Activated B cell treated with CpG ODN at 0.5 μM for 24 hours (primary cell): ENCODE measurements around the gene UTRN. TPM values are rescaled to one million over a fixed set of nuclear protein-coding genes. Genes with fewer than 3 reads are reported as not detected.

Source experiments
- ATAC-seq: fragments of 200-7000 bp; cut with Tn5 transposase; one replicate; pipeline ENCODE4 v1.10.0; 2021; ENCODE audit warnings: low read depth, mild to moderate bottlenecking, moderate library complexity
- CTCF ChIA-PET: fragments of 350-600 bp; sonication (Branson Sonifier 250); formaldehyde crosslinking; loops from one replicate; lab custom pipeline; 2021; ENCODE audit warnings: antibody characterized with exemption; lab: Charles Lee
- POLR2A ChIA-PET: fragments of 350-600 bp; sonication (Branson Sonifier 250); formaldehyde crosslinking; loops from one replicate; lab custom pipeline; 2021; ENCODE audit warnings: antibody characterized with exemption; lab: Charles Lee
- DNase-seq: peaks from one replicate; pipeline ENCODE4 v3.0.0; 2022
- H3K27ac Mint-ChIP-seq: one replicate; pipeline ENCODE4 v1.8.0; 2020; ENCODE audit warnings: mixed read lengths
- H3K27me3 Mint-ChIP-seq: one replicate; pipeline ENCODE4 v1.8.0; 2021; ENCODE audit warnings: mixed read lengths
- H3K36me3 Mint-ChIP-seq: one replicate; pipeline ENCODE4 v1.8.0; 2021; ENCODE audit warnings: low read depth, mixed read lengths
- H3K4me1 Mint-ChIP-seq: one replicate; pipeline ENCODE4 v1.8.0; 2021; ENCODE audit warnings: mixed read lengths
- H3K4me3 Mint-ChIP-seq: one replicate; pipeline ENCODE4 v1.8.0; 2020; ENCODE audit warnings: mild to moderate bottlenecking, mixed read lengths
- H3K9me3 Mint-ChIP-seq: one replicate; pipeline ENCODE4 v1.8.0; 2020; ENCODE audit warnings: mixed read lengths
- CTCF ChIP-seq: fragments of 200-600 bp; IDR thresholded peaks from one replicate; pipeline ENCODE4 v1.8.0; 2022; ENCODE audit warnings: antibody characterized with exemption, mild to moderate bottlenecking
- intact Hi-C: fragments of 100-400 bp; cut with micrococcal nuclease; formaldehyde crosslinking; loops from one replicate; pipeline ENCODE4 v1.15.1; 2024
- total RNA-seq: library from RNA; stranded (reverse); gene quantifications from 2 replicates; pipeline ENCODE4 v1.2.3, GENCODE V29; 2022

Gene UTRN
- total RNA-seq, 1 donor from 2014 or later = 53.5 TPM

- peak; percentile 43 for DNase-seq
- peaks cover 5% of the 10 kb centered on the region for H3K27me3 Mint-ChIP-seq
- ChIA-PET CTCF (interaction anchor here (1.5 kb wide), 1 partner anchor 195 kb away, joined by 8 read pairs; no protein-coding TSS in a partner anchor), POLR2A (interaction anchor here (0.8 to 1.7 kb wide), 5 partner anchors 11 to 68 kb away, joined by 3 to 4 read pairs (median 3); no protein-coding TSS in a partner anchor)
- ATAC-seq = peak; percentile 69
- TF ChIP-seq CTCF = no peak
- H3K36me3 Mint-ChIP-seq = peaks cover 1% of the 10 kb centered on the region
- no peak overlapping the region for H3K27ac Mint-ChIP-seq
- intact Hi-C loops = loop anchor here (1.0 to 5.0 kb wide), 7 partner anchors 49 to 197 kb away; partner anchors contain the start of gene STX11
- H3K4me3 Mint-ChIP-seq = peak overlapping the region; percentile 94
- H3K4me1 Mint-ChIP-seq = peaks cover 19% of the 10 kb centered on the region
- H3K9me3 Mint-ChIP-seq = no peaks in the 10 kb centered on the region
Measured at GRCh38 chr6:144285798-144286502, 815 bp downstream of the UTRN start.

DNA sequence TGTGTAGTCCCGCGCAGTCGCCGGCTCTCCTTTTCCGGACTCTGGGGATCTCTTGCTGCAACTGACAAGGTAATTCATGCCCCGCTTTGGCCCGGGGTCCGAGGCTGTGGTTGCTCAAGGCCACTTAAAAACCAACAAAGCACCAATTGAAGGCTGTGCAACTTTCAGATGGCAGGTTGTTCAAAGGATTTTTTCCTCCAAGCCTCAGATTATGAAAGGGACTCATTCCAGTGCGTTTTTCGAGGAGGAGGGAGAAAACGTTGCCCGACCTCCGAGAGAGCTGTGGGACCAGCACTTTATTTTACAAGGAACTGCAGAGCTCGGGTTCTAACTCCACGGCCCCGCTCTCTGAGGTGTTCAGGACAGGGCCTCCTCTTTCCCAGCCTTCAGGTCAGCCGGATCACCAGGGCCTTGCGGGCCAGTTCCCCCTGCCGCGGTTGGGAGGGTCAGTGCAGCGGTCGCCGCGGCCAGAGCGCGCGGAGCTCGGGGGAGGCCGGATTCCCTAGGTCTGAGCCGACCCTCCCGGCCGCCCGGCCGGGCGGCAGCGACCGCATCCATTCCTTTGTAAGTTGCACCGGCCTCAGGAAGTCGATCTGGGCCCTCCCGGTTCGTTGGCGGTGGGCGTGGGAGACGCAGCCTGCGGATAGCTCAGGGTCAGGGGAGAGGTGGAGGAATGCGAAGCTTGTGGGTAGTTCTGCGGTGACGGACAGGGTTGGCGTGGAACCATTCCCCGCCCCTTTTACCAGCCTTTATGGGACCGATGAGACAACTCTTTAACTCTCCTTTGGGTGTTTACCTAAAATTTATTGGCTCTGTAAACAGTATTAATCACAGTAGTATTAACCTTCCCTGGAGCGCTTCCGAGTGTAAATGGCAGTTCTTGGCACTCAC lies 1.6 kb downstream of the UTRN start:
- ChIA-PET POLR2A (interaction anchor here (0.7 to 1.7 kb wide), 5 partner anchors 9 to 69 kb away, joined by 3 to 4 read pairs (median 3); no protein-coding TSS in a partner anchor), CTCF (interaction anchor here (0.8 to 1.5 kb wide), 2 partner anchors 70 to 195 kb away, joined by 3 to 8 read pairs; no protein-coding TSS in a partner anchor)
- Mint-ChIP-seq H3K4me3 (peak overlapping the region; percentile 94), H3K4me1 (peaks cover 19% of the 10 kb centered on the region), H3K27ac (no peak overlapping the region), H3K36me3 (peaks cover 1% of the 10 kb centered on the region), H3K9me3 (no peaks in the 10 kb centered on the region), H3K27me3 (peaks cover 3% of the 10 kb centered on the region)
- ATAC-seq = peak; percentile 5
- DNase-seq = peak; percentile 19
- intact Hi-C loops = loop anchor here (1.0 to 5.0 kb wide), 4 partner anchors 49 to 196 kb away; no protein-coding TSS in a partner anchor
- no peak for TF ChIP-seq CTCF

- no peaks in the 10 kb centered on the region for H3K9me3 Mint-ChIP-seq
- intact Hi-C loops = loop anchor here (5.0 kb wide), 1 partner anchor 128 kb away; no protein-coding TSS in a partner anchor
- peaks cover 15% of the 10 kb centered on the region for H3K4me1 Mint-ChIP-seq
- H3K27me3 Mint-ChIP-seq = no peaks in the 10 kb centered on the region
- DNase-seq (no peak), ATAC-seq (no peak)
- no peak for TF ChIP-seq CTCF
- no peak overlapping the region for H3K27ac Mint-ChIP-seq
- ChIA-PET POLR2A (no interaction called here), CTCF (no interaction called here)
- peaks cover 1% of the 10 kb centered on the region for H3K36me3 Mint-ChIP-seq
- no peak overlapping the region for H3K4me3 Mint-ChIP-seq
Measured at GRCh38 chr6:144289006-144289405, 3.9 kb downstream of the UTRN start.

DNA sequence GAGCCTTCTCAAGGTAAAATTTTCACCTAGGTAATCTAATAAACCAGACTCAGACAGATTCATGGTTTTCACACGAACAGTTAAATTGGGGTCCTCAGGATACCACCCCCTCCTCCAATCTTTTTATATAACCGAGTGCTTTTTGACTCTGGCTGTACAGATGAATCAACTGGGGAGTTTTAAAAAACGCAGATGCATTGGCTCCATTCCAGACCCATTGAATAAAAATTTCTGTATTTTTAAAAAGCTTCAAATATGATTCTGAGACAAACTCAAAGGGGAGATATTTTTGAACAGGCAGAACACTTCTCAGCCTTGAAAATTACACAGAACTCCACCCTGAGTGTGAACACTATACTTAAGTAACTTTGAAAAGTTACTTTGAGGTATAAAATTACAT lies 7.2 kb downstream of the UTRN start:
- ATAC-seq (no peak), DNase-seq (no peak)
- Mint-ChIP-seq H3K9me3 (no peaks in the 10 kb centered on the region), H3K27me3 (no peaks in the 10 kb centered on the region), H3K27ac (no peak overlapping the region), H3K36me3 (no peaks in the 10 kb centered on the region), H3K4me1 (peaks cover 2% of the 10 kb centered on the region), H3K4me3 (no peak overlapping the region)
- POLR2A ChIA-PET = no interaction called here
- TF ChIP-seq CTCF = no peak
- CTCF ChIA-PET = no interaction called here
- intact Hi-C loops = no loop called here
